Breast epithelium (tissue), 4 donors: ENCODE measurements around the gene SSH2. TPM values are rescaled to one million over a fixed set of nuclear protein-coding genes. Genes with fewer than 3 reads are reported as not detected.

ENCODE experiments used
- DNase-seq, 2 donors: peaks; one replicate each; pipeline ENCODE4 v3.0.0-alpha.2; 2019; ENCODE audit warnings: low spot score in 2 of 2
- H3K27ac ChIP-seq, 2 donors: fragments of 200-600 bp; sonication (generic) in 1 of 2; one replicate each; pipeline ENCODE4 v1.5.1; 2016 to 2019; ENCODE audit warnings: mild to moderate bottlenecking in 1 of 2
- H3K27me3 ChIP-seq, 2 donors: fragments of 200-600 bp; sonication (generic) in 1 of 2; one replicate each; pipeline versions ENCODE4 v1.5.1 to v1.6.0; 2017 to 2019; ENCODE audit warnings: control low read depth in 1 of 2, mild to moderate bottlenecking in 1 of 2
- H3K36me3 ChIP-seq: fragments of 200-600 bp; one replicate; pipeline ENCODE4 v1.5.1; 2019
- H3K4me1 ChIP-seq, 2 donors: fragments of 200-600 bp; sonication (generic); one replicate each; pipeline ENCODE4 v1.5.1; 2016 to 2019; ENCODE audit warnings: control low read depth in 1 of 2
- H3K4me3 ChIP-seq, 3 donors: fragments of 200-600 bp; sonication (generic); 1 replicate in 2 of 3; 2 replicates in 1 of 3; pipeline ENCODE4 v1.5.1; 2016 to 2019; ENCODE audit warnings: mild to moderate bottlenecking in 3 of 3, moderate library complexity in 2 of 3
- H3K9me3 ChIP-seq, 2 donors: fragments of 200-600 bp; sonication (generic) in 1 of 2; one replicate each; pipeline ENCODE4 v1.5.1; 2016 to 2019; ENCODE audit warnings: control low read depth in 1 of 2
- POLR2A ChIP-seq: fragments of 450-650 bp; IDR thresholded peaks from one replicate; pipeline ENCODE4 v1.6.1; 2016; ENCODE audit warnings: antibody characterized with exemption, mild to moderate bottlenecking, moderate library complexity
- POLR2AphosphoS5 ChIP-seq, 3 donors: sonication (generic); formaldehyde crosslinking; IDR thresholded peaks; one replicate each; pipeline ENCODE4 v1.6.1; 2017; ENCODE audit warnings: antibody characterized with exemption in 3 of 3
- intact Hi-C: fragments of 100-400 bp; cut with DNase I; formaldehyde crosslinking; loops from one replicate; pipeline ENCODE4 v1.15.1; 2023; ENCODE audit warnings: low total_unique reads
- total RNA-seq, 3 donors: library from RNA; depleted of rRNA; stranded (reverse); fragments of >200 nt; gene quantifications; one replicate each; pipeline ENCODE4 v1.1.0, GENCODE V29; 2016
- TF ChIP-seq, protein P1 (sequence below), 3 donors: fragments of 450-650 bp; IDR thresholded peaks; one replicate each; pipeline ENCODE4 v1.5.1; 2016 to 2017; ENCODE audit warnings: antibody characterized with exemption in 3 of 3, mild to moderate bottlenecking in 3 of 3, moderate library complexity in 3 of 3

The SSH2 gene
- total RNA-seq, 3 donors from 2014 or later: 23.0 to 64.2 (median 25.9) TPM

DNA sequence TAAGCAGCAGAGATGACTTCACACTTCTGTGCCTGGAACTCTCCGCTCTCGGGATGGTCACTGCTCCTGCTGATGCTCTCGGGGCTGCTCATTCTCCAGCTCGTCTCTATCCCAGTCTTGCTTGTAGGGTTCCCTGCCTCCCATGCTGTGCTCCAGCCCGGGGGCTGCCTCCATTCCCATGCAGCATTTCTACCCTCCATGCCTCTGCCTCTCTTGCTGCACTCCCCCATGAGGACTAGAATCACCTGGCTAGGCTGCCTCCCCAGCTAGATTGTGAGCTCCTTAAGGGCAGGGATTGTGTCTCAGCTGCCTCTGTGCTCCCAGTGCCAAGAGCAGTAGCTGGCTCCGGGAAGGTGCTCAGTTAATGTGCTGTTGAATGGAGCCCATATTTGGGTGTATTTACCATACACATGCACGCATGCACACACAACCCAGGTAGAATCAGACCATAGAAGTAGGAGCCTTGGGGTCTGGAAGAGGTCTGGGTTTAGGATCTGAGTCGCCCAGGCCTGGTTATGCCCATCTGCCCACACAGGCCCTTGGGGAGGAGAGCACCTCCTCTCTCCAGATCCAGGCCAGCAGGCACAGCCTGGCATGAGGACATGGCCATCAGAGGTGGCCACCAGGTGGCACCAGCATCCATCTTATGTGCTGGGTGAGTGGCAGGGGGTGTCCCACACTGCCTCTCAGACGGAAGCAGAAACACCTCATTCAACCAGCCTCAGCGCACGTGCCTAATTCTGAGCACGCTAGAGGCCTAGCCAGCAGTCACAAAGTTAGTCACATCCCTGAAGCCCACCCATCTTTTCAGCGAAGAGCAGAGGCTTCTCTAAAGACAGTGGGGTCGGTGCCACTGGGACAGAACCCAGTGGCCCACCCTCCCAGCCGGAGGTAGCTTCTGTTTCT, 349.9 kb downstream of the SSH2 start:
- no peak for TF ChIP-seq POLR2A
- peak in 2 of 3 donors; percentile 51 to 53 for TF ChIP-seq POLR2AphosphoS5 (IDR thresholded peaks at IDR 0.05)
- TF ChIP-seq, protein P1, sequence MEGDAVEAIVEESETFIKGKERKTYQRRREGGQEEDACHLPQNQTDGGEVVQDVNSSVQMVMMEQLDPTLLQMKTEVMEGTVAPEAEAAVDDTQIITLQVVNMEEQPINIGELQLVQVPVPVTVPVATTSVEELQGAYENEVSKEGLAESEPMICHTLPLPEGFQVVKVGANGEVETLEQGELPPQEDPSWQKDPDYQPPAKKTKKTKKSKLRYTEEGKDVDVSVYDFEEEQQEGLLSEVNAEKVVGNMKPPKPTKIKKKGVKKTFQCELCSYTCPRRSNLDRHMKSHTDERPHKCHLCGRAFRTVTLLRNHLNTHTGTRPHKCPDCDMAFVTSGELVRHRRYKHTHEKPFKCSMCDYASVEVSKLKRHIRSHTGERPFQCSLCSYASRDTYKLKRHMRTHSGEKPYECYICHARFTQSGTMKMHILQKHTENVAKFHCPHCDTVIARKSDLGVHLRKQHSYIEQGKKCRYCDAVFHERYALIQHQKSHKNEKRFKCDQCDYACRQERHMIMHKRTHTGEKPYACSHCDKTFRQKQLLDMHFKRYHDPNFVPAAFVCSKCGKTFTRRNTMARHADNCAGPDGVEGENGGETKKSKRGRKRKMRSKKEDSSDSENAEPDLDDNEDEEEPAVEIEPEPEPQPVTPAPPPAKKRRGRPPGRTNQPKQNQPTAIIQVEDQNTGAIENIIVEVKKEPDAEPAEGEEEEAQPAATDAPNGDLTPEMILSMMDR (IDR thresholded peaks at IDR 0.05): peak; percentile 63 to 89 (median 86)
- DNase-seq: peak; percentile 84
- Histone ChIP-seq H3K9me3 (no peaks in the 10 kb centered on the region), H3K36me3 (peaks cover 13% of the 10 kb centered on the region), H3K27me3 (no peaks in the 10 kb centered on the region), H3K27ac (no peak overlapping the region), H3K4me3 (no peak overlapping the region), H3K4me1 (no peaks in the 10 kb centered on the region)
- intact Hi-C loops: no loop called here

DNA sequence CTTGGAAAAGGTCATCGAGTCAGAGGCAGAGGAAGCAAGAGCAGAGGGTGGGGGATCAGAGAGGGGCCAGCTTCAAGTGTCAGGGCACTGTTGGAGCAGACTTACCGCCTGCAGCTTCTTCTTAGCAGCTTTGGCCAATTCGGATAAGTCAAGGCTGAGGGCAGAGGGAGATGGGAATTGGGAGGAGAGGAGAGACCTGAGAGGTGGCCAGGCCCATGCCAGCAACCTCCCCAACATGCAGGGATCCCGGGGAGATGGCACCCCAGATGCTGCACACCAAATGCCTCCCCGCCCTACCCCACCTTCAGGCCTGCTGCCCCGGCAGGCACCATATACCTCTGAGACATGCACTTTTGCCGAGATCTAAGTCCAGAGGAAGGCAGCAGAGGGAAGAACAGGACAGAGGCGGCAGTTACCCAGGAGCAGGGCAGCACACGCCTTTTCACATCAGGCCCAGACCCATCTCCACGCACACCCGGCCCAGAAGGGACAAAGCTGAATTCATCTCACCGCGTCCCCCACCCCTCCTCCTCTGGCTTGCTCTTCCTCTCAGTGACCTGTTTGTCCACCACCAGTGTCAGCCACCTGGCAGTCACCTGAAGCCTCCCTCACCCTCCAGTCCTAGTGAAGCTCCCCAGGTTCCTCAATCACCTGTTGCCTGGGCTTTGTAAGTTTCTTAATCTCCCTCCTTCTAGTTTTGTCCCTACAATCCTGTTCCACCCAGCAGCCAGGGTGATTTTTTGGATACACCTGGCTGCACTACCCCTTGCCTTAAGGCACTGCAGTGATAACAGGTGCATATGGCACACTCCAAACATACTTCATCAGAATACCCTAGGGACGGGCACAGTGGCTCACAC, 351.2 kb downstream of the SSH2 start:
- Histone ChIP-seq H3K36me3 (peaks cover 17% of the 10 kb centered on the region), H3K9me3 (no peaks in the 10 kb centered on the region), H3K27ac (no peak overlapping the region), H3K4me1 (no peaks in the 10 kb centered on the region), H3K27me3 (no peaks in the 10 kb centered on the region), H3K4me3 (no peak overlapping the region)
- TF ChIP-seq POLR2A (no peak), POLR2AphosphoS5 (IDR thresholded peaks at IDR 0.05) (no peak)
- TF ChIP-seq, protein P1 (IDR thresholded peaks at IDR 0.05): no peak
- intact Hi-C loops: no loop called here
- DNase-seq: no peak

DNA sequence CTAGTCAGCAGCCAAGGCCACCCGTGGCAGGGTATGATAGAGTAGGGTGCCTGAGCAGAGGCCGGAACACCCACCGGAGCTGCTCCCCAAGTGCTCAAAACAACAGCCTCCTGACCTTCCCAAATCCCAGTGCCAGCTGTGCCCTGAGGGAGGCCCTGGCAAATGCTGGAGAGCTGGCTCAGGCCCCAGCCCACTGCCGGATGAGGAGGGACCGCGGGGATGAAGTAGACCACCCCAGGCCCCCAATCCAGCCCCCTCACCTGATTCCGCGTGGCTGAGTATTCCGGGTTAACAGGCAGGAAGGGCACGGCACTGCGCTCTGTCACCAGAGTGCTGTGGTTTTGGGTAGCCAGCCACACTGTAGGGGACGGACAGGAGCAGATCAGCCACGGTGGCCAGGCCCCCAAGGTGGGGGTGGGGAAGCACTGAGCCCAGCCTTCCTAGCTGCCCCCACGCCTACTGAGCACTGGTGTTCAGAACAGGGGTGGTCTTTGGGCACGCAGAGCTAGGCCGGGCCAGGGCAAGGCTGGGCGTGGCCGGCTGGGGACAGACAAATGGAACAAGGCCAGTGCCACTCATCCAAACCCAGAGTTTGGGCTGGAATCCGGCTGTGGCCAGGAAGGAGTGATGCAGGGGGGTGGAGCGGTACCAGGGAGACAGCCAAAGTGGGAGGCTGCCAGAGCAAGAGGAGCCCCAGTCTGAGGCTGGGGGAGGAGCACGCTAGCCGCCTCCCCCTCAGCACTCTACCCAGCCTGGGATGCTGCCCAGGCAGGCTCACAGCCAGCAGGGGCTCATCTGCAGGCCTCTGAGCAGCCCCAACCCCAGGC, 352.4 kb downstream of the SSH2 start:
- DNase-seq: no peak
- peaks cover 0 to 1% of the 10 kb centered on the region in 2 donors for H3K4me1 ChIP-seq
- TF ChIP-seq, protein P1 (IDR thresholded peaks at IDR 0.05): no peak
- TF ChIP-seq POLR2A (no peak), POLR2AphosphoS5 (IDR thresholded peaks at IDR 0.05) (no peak)
- no peaks in the 10 kb centered on the region for H3K9me3 ChIP-seq
- H3K36me3 ChIP-seq: peaks cover 17% of the 10 kb centered on the region
- H3K27ac ChIP-seq: peak overlapping the region in 1 of 2 donors; percentile 34
- H3K4me3 ChIP-seq: no peak overlapping the region
- H3K27me3 ChIP-seq: no peaks in the 10 kb centered on the region
- intact Hi-C loops: no loop called here

DNA sequence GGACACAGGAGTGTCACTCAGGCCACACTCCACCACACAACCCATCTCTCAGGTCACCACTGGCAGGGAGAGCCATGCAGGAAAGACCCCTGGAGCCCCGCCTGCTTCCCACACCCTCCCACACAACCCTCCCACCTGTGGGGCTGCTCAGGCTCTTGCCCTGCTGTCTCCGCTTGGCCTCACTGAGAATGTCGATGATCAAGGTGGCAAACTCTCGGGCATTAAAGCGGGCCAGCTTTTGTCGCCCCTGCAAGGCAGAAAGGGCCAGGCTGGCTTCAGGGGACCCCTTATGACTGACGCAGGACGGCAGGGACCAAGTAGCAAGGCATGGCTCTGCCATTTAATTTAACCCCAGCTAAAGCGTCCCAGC, 353.0 kb downstream of the SSH2 start:
- intact Hi-C loops: no loop called here
- Histone ChIP-seq H3K9me3 (no peaks in the 10 kb centered on the region), H3K4me3 (no peak overlapping the region), H3K36me3 (peaks cover 17% of the 10 kb centered on the region), H3K27me3 (no peaks in the 10 kb centered on the region), H3K4me1 (peaks cover 0 to 4% of the 10 kb centered on the region in 2 donors), H3K27ac (peak overlapping the region in 1 of 2 donors; percentile 34)
- no peak for TF ChIP-seq POLR2A
- TF ChIP-seq, protein P1 (IDR thresholded peaks at IDR 0.05): no peak
- no peak for TF ChIP-seq POLR2AphosphoS5 (IDR thresholded peaks at IDR 0.05)
- DNase-seq: no peak
